ENCODE results near the gene ZNF816.
A peak's percentile ranks its signal among the peaks of the same experiment; 100 is the strongest.

Gene ZNF816

GRCh38 chr19:52981329-52981728, 18.6 kb upstream of the ZNF816 start:
- DNase-seq = no peak
- Histone ChIP-seq H3K36me3 (peaks cover 66% of the 10 kb centered on the region), H3K9me3 (ENCODE audit: severe bottlenecking) (no peaks in the 10 kb centered on the region), H3K27me3 (ENCODE audit: insufficient read depth, low read depth, severe bottlenecking) (no peaks in the 10 kb centered on the region), H3K27ac (no peak overlapping the region), H3K4me3 (ENCODE audit: low read depth, low read length) (no peak overlapping the region)
- TF ChIP-seq CTCF (IDR thresholded peaks at IDR 0.05; ENCODE audit: low read depth, low read length) = no peak

- H3K36me3 ChIP-seq = peaks cover 55% of the 10 kb centered on the region
- H3K27me3 ChIP-seq (ENCODE audit: insufficient read depth, low read depth, severe bottlenecking) = no peaks in the 10 kb centered on the region
- TF ChIP-seq CTCF (IDR thresholded peaks at IDR 0.05; ENCODE audit: low read depth, low read length) = no peak
- no peak for DNase-seq
- no peak overlapping the region for H3K27ac ChIP-seq
- H3K9me3 ChIP-seq (ENCODE audit: severe bottlenecking) = peaks cover 16% of the 10 kb centered on the region
- no peak overlapping the region for H3K4me3 ChIP-seq (ENCODE audit: low read depth, low read length)
These were observed 5.1 kb upstream of the ZNF816 start for GRCh38 chr19:52967772-52968171.

GRCh38 chr19:52963247-52963618, 552 bp upstream of the ZNF816 start:
- DNase-seq = peak; percentile 48
- Histone ChIP-seq H3K4me3 (ENCODE audit: low read depth, low read length) (peak overlapping the region; percentile 95), H3K36me3 (peaks cover 24% of the 10 kb centered on the region), H3K27me3 (ENCODE audit: insufficient read depth, low read depth, severe bottlenecking) (no peaks in the 10 kb centered on the region), H3K27ac (peak overlapping the region; percentile 84), H3K9me3 (ENCODE audit: severe bottlenecking) (peaks cover 12% of the 10 kb centered on the region)
- no peak for TF ChIP-seq CTCF (IDR thresholded peaks at IDR 0.05; ENCODE audit: low read depth, low read length)

GRCh38 chr19:52961981-52962380, 700 bp downstream of the ZNF816 start:
- Histone ChIP-seq H3K27ac (peak overlapping the region; percentile 62), H3K4me3 (ENCODE audit: low read depth, low read length) (peak overlapping the region; percentile 95), H3K27me3 (ENCODE audit: insufficient read depth, low read depth, severe bottlenecking) (no peaks in the 10 kb centered on the region), H3K36me3 (peaks cover 21% of the 10 kb centered on the region), H3K9me3 (ENCODE audit: severe bottlenecking) (peaks cover under 1% of the 10 kb centered on the region)
- TF ChIP-seq CTCF (IDR thresholded peaks at IDR 0.05; ENCODE audit: low read depth, low read length) = no peak
- DNase-seq = no peak

- Histone ChIP-seq H3K27me3 (ENCODE audit: insufficient read depth, low read depth, severe bottlenecking) (no peaks in the 10 kb centered on the region), H3K27ac (no peak overlapping the region), H3K9me3 (ENCODE audit: severe bottlenecking) (no peaks in the 10 kb centered on the region), H3K36me3 (peaks cover 38% of the 10 kb centered on the region), H3K4me3 (ENCODE audit: low read depth, low read length) (no peak overlapping the region)
- no peak for DNase-seq
- no peak for TF ChIP-seq CTCF (IDR thresholded peaks at IDR 0.05; ENCODE audit: low read depth, low read length)
These were observed 2.9 kb downstream of the ZNF816 start for GRCh38 chr19:52959613-52960295.

GRCh38 chr19:52957591-52957990, 5.1 kb downstream of the ZNF816 start:
- no peak overlapping the region for H3K4me3 ChIP-seq (ENCODE audit: low read depth, low read length)
- no peak overlapping the region for H3K27ac ChIP-seq
- no peaks in the 10 kb centered on the region for H3K27me3 ChIP-seq (ENCODE audit: insufficient read depth, low read depth, severe bottlenecking)
- no peak for TF ChIP-seq CTCF (IDR thresholded peaks at IDR 0.05; ENCODE audit: low read depth, low read length)
- no peak for DNase-seq
- peaks cover 53% of the 10 kb centered on the region for H3K36me3 ChIP-seq
- H3K9me3 ChIP-seq (ENCODE audit: severe bottlenecking) = no peaks in the 10 kb centered on the region
